Renal pelvis (tissue), 4 donors: Measurements from ENCODE around the gene SRF. TPM values are rescaled to one million over a fixed set of nuclear protein-coding genes. Genes with fewer than 3 reads are reported as not detected.

Experiments used
- DNase-seq: peaks from one replicate; pipeline ENCODE4 v3.0.0-alpha.2; 2013
- polyA plus RNA-seq, 3 donors: library from polyadenylated mRNA; unstranded; fragments of 120-200 nt; gene quantifications; one replicate each; pipeline ENCODE4 v1.2.1, GENCODE V29; 2013; ENCODE audit not compliant: insufficient read length in 3 of 3

SRF gene
- polyA plus RNA-seq, 3 donors, result 29.0 to 34.7 (median 32.5) TPM

DNA sequence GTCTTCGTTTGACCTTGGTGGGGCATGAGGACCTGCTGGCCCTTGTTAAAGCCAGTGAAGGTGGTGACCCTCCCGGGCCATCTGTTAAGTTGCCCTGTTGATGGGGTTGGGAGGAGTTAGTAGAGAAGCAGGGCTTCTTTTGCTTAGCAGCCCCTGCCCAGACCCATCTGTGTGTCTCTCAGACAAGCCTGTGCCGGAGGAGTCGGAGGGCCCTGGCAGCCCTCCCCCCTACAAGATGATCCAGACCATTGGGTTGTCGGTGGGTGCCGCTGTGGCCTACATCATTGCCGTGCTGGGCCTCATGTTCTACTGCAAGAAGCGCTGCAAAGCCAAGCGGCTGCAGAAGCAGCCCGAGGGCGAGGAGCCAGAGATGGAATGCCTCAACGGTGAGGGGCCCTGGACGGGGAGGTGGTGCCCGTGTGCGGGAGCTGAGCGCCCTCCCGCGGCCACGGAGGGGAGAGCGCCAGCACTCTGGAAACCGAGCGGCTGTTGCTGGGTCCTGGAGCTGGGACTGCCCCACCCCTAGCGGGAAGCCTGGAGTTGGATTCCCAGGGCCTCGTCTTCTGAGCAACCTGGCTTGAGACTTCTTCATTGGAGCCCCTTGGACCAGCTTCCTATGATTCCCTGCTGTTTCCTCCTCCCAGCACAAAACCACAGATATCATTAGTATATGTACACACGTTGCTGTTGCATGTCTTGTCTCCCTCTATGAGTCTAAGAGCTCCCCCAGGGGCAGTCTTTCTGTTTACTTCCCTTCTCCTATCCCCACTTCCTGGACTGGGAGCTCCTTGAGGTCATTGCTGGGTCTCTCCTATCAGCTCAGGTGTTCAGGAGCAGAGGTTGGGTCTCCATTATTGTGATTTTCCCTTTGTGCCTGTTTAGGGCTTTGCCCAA is 27.6 kb upstream of the SRF start:
- peak; percentile 90 for DNase-seq

GRCh38 chr6:43144879-43145278 is 26.2 kb upstream of the SRF start:
- DNase-seq, result no peak

DNA sequence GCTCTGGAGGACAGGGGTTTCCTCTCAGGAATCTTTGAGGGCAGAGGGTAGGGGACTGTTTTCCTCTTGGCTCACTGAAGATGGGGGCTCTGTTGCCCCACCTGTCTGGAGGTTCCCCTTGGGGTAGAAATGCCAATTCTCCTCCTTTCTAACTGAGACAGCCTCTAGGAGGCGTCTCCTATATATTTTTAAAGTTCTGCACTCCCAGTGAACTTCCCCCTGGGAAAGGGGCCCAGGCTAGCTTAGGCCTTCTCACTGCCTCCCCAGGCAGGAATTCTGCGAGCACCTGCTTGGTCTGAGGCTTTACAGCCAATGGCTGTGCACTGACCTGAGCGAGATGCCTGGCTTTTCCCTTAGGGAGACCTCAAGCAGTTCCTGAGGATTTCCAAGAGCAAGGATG is 24.8 kb upstream of the SRF start:
- DNase-seq, result no peak

DNA sequence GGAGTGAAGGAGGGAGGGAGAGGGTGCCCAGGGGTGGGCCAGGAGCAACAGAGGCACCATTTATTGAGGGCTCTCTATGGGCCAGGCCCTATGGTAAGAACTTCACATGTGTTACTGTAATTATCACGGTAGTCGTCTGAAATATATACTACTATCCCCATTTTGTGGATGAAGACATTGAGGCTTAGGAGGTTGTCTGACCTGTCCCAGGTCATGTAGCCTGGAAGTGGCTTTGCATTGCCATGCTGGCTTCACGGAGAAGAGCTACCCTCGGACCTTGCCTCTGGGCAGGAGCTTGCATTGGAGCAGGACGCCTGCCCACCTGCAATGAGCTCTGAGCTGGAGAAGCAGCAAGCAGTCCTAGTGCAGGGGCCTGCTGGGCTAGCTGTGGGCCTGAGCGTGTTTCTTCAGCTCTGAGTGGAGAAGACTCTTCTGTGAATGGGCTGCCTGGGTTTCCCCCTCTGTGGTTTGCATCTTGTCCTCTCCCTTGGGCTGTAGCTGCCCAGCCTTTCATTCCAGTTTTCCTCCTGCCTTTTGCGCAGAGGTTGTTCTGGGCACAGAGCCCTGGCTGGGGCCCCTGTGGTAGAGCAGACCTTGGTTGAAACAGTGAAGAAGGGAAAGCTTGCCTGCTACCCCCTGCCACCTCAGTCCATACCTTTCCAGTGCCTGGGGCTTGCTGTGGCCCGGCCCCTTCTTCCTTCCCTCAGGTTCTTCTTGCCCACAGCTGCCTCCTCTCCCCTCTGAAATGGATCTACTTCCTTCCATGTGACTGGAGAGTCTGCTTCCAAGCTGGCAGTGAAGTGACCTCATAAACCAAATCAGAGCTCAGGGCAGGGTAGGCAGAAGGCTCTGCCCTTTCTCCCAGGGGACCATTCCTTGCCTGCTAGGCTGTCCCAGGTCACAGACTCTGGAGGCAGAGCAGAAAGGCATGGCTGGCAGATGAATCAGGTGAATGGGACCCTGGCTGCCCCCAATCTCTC is 24.1 kb upstream of the SRF start:
- DNase-seq, result no peak

- no peak for DNase-seq
Measured at GRCh38 chr6:43147691-43148477, 23.2 kb upstream of the SRF start.

DNA sequence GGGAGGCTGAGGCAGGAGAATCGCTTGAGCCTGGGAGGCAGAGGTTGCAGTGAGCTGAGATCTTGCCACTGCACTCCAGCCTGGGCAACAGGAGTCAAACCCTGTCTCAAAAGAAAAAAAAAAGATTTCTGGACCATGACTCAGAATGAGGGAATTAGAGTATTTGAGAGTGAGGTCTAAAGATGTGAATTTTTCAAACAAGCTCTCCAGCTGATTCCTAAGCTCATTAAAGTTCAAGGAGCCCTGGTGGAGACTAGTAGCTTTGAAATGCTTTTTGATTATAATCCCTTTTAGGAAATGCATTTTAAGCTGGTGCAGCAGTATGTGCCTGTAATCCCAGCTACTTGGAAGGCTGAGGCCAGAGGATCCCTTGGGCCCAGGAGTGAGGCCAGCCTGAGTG is 21.8 kb upstream of the SRF start:
- DNase-seq, result no peak

- no peak for DNase-seq
Measured at GRCh38 chr6:43150051-43150751, 20.9 kb upstream of the SRF start.

GRCh38 chr6:43159599-43159998 is 11.5 kb upstream of the SRF start:
- no peak for DNase-seq

- no peak for DNase-seq
Measured at GRCh38 chr6:43163899-43164298, 7.2 kb upstream of the SRF start.

GRCh38 chr6:43170417-43170930 is 595 bp upstream of the SRF start:
- peak; percentile 89 for DNase-seq

- DNase-seq, result no peak
Measured at GRCh38 chr6:43171707-43172103, 636 bp downstream of the SRF start.

- DNase-seq, result no peak
Measured at GRCh38 chr6:43172104-43173007, 1.3 kb downstream of the SRF start.

DNA sequence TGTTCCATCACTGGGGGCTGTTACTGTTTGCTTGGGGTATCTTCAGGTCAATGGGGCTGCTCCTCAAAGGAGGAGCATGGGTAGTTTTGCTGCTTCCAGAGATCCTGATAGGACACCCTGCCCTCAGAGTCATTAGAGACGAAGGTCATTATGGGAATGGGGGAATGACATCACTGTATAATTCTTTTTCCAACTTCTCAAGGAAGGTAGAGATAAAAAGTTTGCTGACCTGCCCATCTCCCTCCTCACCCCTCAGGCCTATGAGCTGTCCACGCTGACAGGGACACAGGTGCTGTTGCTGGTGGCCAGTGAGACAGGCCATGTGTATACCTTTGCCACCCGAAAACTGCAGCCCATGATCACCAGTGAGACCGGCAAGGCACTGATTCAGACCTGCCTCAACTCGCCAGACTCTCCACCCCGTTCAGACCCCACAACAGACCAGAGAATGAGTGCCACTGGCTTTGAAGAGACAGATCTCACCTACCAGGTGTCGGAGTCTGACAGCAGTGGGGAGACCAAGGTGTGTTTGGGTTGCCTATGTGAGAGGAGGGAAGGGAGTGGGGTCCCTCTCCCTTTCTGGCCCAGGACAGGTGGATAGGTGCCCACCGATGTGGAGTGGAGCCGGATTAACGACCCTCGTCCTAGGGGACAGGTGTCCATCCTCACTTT is 2.7 kb downstream of the SRF start:
- DNase-seq, result no peak

GRCh38 chr6:43174263-43175112 is 3.4 kb downstream of the SRF start:
- DNase-seq, result peak; percentile 98

DNA sequence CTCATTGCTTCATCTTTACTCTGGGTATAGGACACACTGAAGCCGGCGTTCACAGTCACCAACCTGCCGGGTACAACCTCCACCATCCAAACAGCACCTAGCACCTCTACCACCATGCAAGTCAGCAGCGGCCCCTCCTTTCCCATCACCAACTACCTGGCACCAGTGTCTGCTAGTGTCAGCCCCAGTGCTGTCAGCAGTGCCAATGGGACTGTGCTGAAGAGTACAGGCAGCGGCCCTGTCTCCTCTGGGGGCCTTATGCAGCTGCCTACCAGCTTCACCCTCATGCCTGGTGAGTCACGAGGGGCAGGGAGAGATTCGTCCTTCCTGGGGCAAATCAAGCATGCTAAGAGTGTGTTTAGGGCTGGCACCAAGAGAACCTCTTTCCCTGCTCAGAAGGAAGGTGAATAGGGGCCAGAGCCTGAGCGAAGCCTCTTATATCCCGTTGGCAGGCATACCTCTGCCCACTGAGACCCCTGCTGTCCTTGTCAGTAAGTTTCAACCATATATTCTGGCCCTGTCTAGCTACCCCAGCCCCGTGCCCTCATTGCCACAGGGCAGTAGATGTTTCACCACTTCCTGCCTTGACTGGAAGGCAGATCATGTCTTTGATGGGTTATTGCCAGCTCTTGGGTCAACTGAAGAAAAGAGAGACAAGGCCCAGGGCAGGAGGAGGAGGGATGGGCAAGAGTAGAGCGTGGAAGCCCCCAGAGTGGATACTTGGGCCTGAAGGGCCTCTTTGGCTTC is 4.8 kb downstream of the SRF start:
- DNase-seq, result no peak

DNA sequence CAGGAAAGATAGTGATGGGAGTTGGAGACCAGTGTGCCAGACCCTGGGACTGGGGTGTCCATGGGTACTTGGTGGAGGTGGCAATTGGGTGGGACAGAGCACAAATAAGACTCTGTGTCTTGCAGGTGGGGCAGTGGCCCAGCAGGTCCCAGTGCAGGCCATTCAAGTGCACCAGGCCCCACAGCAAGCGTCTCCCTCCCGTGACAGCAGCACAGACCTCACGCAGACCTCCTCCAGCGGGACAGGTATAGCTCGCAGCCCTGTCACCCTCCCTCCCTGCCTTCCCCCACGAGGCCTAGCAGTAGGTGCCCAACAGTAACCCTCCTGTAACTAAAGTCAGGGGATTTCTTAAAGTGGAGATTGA is 5.3 kb downstream of the SRF start:
- no peak for DNase-seq

DNA sequence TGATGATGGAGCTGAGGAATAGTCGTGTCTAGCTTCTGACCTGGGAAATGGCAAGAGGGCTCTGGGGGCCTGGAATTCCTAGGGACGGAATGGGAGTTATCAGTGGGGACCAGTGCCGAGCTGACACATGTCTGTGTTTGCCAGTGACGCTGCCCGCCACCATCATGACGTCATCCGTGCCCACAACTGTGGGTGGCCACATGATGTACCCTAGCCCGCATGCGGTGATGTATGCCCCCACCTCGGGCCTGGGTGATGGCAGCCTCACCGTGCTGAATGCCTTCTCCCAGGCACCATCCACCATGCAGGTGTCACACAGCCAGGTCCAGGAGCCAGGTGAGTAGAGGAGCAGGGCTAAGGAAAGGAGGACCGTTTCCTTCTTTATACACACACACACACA is 7.1 kb downstream of the SRF start:
- DNase-seq, result no peak
